ENCODE results near the gene PLEKHA8. TPM values are rescaled to one million over a fixed set of nuclear protein-coding genes. Genes with fewer than 3 reads are reported as not detected.

PLEKHA8 gene
- total RNA-seq, 1 donor from 2014 or later = 20.3 TPM

GRCh38 chr7:30147223-30147622, 119.0 kb downstream of the PLEKHA8 start:
- Mint-ChIP-seq H3K36me3 (ENCODE audit: low read depth) (peaks cover 8% of the 10 kb centered on the region), H3K4me3 (ENCODE audit: unreplicated experiment) (no peak overlapping the region), H3K27me3 (ENCODE audit: low read depth) (no peaks in the 10 kb centered on the region), H3K4me1 (ENCODE audit: low read depth) (peaks cover 23% of the 10 kb centered on the region), H3K27ac (ENCODE audit: unreplicated experiment) (no peak overlapping the region), H3K9me3 (ENCODE audit: low read depth) (no peaks in the 10 kb centered on the region)
- TF ChIP-seq CTCF (IDR thresholded peaks at IDR 0.05) = no peak
- DNase-seq (ENCODE audit: low spot score) = no peak

- H3K4me3 Mint-ChIP-seq (ENCODE audit: unreplicated experiment) = no peak overlapping the region
- no peak overlapping the region for H3K27ac Mint-ChIP-seq (ENCODE audit: unreplicated experiment)
- no peaks in the 10 kb centered on the region for H3K27me3 Mint-ChIP-seq (ENCODE audit: low read depth)
- TF ChIP-seq CTCF (IDR thresholded peaks at IDR 0.05) = no peak
- no peak for DNase-seq (ENCODE audit: low spot score)
- peaks cover 18% of the 10 kb centered on the region for H3K4me1 Mint-ChIP-seq (ENCODE audit: low read depth)
- H3K36me3 Mint-ChIP-seq (ENCODE audit: low read depth) = peaks cover 10% of the 10 kb centered on the region
- no peaks in the 10 kb centered on the region for H3K9me3 Mint-ChIP-seq (ENCODE audit: low read depth)
Measured at GRCh38 chr7:30147785-30148184, 119.6 kb downstream of the PLEKHA8 start.

GRCh38 chr7:30148426-30148825, 120.2 kb downstream of the PLEKHA8 start:
- TF ChIP-seq CTCF (IDR thresholded peaks at IDR 0.05) = no peak
- H3K9me3 Mint-ChIP-seq (ENCODE audit: low read depth) = no peaks in the 10 kb centered on the region
- H3K36me3 Mint-ChIP-seq (ENCODE audit: low read depth) = peaks cover 10% of the 10 kb centered on the region
- DNase-seq (ENCODE audit: low spot score) = no peak
- no peaks in the 10 kb centered on the region for H3K27me3 Mint-ChIP-seq (ENCODE audit: low read depth)
- H3K27ac Mint-ChIP-seq (ENCODE audit: unreplicated experiment) = no peak overlapping the region
- H3K4me1 Mint-ChIP-seq (ENCODE audit: low read depth) = peaks cover 11% of the 10 kb centered on the region
- H3K4me3 Mint-ChIP-seq (ENCODE audit: unreplicated experiment) = no peak overlapping the region

GRCh38 chr7:30148951-30149459, 120.8 kb downstream of the PLEKHA8 start:
- TF ChIP-seq CTCF (IDR thresholded peaks at IDR 0.05) = no peak
- Mint-ChIP-seq H3K36me3 (ENCODE audit: low read depth) (peaks cover 10% of the 10 kb centered on the region), H3K4me1 (ENCODE audit: low read depth) (peaks cover 5% of the 10 kb centered on the region), H3K9me3 (ENCODE audit: low read depth) (no peaks in the 10 kb centered on the region), H3K4me3 (ENCODE audit: unreplicated experiment) (no peak overlapping the region), H3K27me3 (ENCODE audit: low read depth) (no peaks in the 10 kb centered on the region), H3K27ac (ENCODE audit: unreplicated experiment) (no peak overlapping the region)
- DNase-seq (ENCODE audit: low spot score) = no peak

- H3K4me1 Mint-ChIP-seq (ENCODE audit: low read depth) = no peaks in the 10 kb centered on the region
- H3K9me3 Mint-ChIP-seq (ENCODE audit: low read depth) = no peaks in the 10 kb centered on the region
- H3K27me3 Mint-ChIP-seq (ENCODE audit: low read depth) = no peaks in the 10 kb centered on the region
- H3K27ac Mint-ChIP-seq (ENCODE audit: unreplicated experiment) = no peak overlapping the region
- peaks cover 10% of the 10 kb centered on the region for H3K36me3 Mint-ChIP-seq (ENCODE audit: low read depth)
- no peak overlapping the region for H3K4me3 Mint-ChIP-seq (ENCODE audit: unreplicated experiment)
- DNase-seq (ENCODE audit: low spot score) = no peak
- no peak for TF ChIP-seq CTCF (IDR thresholded peaks at IDR 0.05)
Measured at GRCh38 chr7:30149640-30150272, 121.5 kb downstream of the PLEKHA8 start.

Data from chondrocyte (in vitro differentiated cells).